Measurements from ENCODE around the gene ACIN1. TPM values are rescaled to one million over a fixed set of nuclear protein-coding genes. Genes with fewer than 3 reads are reported as not detected.
A peak's percentile ranks its signal among the peaks of the same experiment; 100 is the strongest.

The ACIN1 gene
- total RNA-seq, 1 donor from 2014 or later, result 137 TPM

GRCh38 chr14:23086565-23086964 is 8.4 kb downstream of the ACIN1 start:
- DNase-seq (ENCODE audit: low spot score), result no peak

- DNase-seq (ENCODE audit: low spot score), result no peak
Measured at GRCh38 chr14:23085458-23085857, 9.5 kb downstream of the ACIN1 start.

GRCh38 chr14:23080474-23080873 is 14.5 kb downstream of the ACIN1 start:
- no peak for DNase-seq (ENCODE audit: low spot score)

DNA sequence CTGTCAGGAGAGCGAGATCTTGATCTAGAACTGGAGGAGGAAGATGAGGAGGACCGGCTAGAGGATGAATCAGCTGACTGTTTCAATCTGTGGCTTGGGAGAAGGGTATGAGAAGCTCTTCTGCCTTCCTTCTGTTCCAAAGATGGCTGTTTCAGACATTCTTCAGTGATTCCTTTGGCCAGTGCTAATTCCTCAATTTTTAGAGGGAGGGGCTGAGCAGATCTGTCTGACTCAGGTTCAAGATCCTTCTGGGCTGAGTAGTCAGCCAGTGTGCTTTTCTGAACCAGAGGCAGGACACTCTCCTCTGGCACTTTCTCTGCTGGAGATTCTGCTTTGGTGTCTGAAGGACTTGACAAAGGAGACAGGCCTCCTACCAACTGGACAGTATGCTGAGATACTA is 15.2 kb downstream of the ACIN1 start:
- no peak for DNase-seq (ENCODE audit: low spot score)

DNA sequence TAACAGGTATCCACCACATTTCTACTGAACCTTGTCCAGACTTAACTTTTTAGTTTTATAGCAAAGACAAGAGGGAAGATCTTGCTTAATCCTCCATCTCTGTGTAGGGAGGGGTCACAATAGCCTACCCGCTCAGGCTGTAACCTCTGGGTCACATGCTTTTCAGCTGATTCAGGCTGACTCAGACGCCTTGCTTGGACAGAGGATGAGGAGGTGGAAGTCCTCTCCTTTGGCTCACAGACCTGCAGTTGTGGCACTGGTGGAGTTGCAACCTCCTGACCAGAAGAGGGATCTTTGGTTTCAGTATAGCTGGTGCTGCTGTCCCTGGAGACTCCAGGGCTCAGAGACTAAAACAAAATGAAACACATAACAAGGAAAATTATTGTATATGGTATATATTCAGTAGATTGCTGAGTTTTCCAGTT is 16.2 kb downstream of the ACIN1 start:
- DNase-seq (ENCODE audit: low spot score), result peak; percentile 88

DNA sequence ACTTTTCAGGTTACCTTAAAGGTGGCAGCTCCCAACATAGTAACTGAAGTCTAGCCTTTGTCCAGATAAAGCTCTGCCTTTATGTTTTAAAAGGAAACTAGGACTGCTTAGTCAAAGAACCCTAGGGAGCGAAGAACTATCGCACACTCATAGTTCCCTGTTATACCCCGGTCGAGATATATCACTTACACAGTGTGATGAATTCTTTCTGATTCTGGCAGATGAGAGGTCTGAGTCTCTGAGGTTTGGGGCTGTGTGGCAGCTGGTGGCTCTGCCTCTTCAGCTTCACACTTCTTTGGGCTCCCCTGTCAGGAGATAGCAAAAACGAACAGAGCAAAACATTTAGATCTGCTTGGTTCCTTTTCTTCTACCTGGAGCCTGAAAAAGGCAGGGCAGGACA is 17.0 kb downstream of the ACIN1 start:
- no peak for DNase-seq (ENCODE audit: low spot score)

- DNase-seq (ENCODE audit: low spot score), result no peak
Measured at GRCh38 chr14:23076785-23077408, 18.0 kb downstream of the ACIN1 start.

DNA sequence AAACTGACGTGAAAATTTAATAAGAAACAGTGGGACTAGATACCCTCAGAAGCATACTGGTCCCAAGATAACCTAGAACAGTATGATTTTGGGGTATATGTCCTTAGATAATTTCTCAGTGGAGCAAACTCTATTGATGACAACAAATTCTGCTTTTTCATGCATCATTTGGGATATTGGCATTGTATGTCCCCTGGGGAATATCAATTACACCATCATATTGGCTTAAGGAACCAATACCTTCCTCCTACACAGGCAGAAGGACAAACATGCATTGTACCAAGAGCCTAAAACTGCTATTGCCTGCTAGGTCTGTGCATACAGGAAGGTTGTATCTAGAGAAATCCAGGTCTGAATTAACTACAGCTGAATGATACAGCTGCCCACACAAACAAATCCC is 20.0 kb downstream of the ACIN1 start:
- DNase-seq (ENCODE audit: low spot score), result no peak

DNA sequence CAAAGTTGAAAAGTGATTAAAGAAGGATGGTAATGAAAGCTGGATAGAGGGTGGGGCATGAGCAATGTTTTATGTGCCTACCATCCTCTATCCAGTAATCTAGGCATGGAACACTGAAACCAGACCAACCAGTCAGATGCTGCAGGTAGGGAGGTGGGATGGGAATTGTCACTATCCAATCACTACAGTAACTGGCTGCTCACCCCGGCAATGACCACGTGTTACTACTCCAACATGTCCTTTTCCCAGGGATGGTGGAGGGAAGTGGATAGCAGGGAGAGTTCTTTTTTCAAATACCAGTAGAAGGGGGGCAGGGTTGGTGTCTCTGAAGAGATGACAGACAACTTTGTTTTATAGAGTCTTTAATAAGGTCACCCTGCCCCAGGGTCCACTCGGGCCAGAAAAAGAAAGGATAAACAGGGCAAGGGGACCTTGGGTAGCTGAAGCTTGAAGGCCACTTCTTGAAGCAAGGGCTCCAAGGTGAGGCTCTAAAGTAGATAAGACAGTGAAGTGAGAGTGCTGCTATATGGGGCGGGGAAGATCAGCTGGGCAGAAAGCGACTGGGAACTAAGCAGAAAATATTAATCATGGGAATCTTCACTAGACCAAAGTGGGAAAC is 22.9 kb downstream of the ACIN1 start:
- DNase-seq (ENCODE audit: low spot score), result peak; percentile 30

- DNase-seq (ENCODE audit: low spot score), result peak; percentile 90
Measured at GRCh38 chr14:23071244-23071920, 23.6 kb downstream of the ACIN1 start.

DNA sequence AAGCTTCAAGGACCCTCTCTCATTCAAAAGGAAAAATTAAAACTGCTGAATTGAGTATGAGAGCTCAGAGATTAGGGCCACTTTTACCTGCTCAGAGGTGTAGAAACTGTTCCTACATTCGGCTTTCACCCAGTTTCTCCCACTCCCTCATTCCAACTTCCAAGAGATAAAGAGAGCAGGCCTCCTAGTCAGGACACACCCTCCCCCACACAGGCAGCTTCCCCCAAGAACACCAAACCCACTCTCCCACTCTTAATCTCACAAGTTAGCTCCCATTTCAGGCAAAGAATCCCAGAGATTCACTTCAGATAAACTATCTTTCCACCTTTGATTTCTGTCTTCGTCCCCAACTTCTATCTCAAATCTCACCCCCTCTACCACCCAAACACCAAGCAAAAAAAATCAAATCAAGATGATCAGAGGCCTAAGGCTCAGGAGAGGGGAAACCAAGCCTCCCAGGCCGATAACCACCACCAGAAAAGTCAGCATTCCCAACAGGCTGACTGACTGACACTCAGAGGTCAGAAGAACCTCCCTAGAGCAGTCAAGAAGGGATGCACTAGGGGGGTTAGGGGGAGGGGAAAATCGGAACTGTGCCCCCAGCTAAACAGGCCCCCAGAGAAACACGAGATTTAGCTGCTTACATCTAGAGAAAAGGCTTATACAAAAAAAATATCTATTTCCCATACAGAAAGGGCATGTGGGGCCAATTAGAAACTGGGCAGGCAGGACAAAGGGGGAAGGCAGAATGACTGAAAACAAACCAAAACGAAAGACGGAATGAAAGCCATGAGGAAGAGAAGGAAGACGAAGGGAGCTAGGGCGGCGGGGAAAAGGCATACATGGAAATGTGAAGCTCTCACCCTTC is 24.4 kb downstream of the ACIN1 start:
- no peak for DNase-seq (ENCODE audit: low spot score)

GRCh38 chr14:23069413-23069806 is 25.5 kb downstream of the ACIN1 start:
- peak; percentile 55 for DNase-seq (ENCODE audit: low spot score)

- peak; percentile 81 for DNase-seq (ENCODE audit: low spot score)
Measured at GRCh38 chr14:23068789-23069412, 26.0 kb downstream of the ACIN1 start.

GRCh38 chr14:23067847-23068788 is 26.8 kb downstream of the ACIN1 start:
- no peak for DNase-seq (ENCODE audit: low spot score)

GRCh38 chr14:23066855-23067744 is 27.8 kb downstream of the ACIN1 start:
- DNase-seq (ENCODE audit: low spot score), result no peak

GRCh38 chr14:23066368-23066767 is 28.6 kb downstream of the ACIN1 start:
- DNase-seq (ENCODE audit: low spot score), result no peak

DNA sequence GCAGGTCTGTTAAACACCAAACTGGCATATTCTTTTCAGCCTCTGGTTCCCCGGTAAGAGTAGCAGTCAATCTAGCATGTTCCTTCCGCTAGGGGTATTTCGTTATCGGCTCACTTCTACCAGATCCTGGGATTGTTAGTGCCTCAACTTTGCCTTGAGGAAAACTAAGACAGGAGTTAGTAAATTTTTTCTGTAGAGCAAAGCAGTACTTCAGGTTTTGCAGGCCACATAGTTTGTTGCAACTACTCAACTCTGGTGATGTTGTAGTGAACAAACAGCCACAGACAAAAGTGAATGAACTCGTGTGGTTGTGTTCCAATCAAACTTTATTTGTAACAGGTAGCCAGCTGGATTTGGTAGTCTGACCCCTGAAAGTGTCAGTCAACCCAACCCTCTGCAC is 31.3 kb downstream of the ACIN1 start:
- no peak for DNase-seq (ENCODE audit: low spot score)

DNA sequence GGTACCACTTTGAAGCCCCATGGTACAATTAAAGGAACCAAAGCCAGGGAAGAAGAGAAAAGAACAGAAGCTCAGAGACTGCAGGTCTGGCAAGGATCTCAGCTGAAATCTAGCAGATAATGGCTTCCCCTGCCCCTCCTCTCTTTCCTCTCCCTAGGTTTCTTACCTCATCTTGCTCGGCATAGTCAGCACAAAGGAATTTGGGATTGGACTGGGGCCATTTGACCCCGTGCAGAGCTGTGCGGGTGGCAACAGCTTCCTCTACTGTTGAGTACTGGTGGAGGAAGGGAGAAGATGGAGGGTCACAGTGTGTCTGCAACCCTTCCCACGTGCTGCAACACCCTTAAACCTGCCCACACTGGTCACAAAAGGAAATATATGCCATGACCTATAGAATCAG is 32.9 kb downstream of the ACIN1 start:
- peak; percentile 83 for DNase-seq (ENCODE audit: low spot score)

All from mesenteric fat pad (tissue), 1 donor.